Measurements from ENCODE around the gene DENND1A. TPM values are rescaled to one million over a fixed set of nuclear protein-coding genes. Genes with fewer than 3 reads are reported as not detected.

DENND1A gene
- total RNA-seq, 1 donor from 2014 or later: 48.1 TPM

- no peak overlapping the region for H2AFZ ChIP-seq (replicated peaks)
- no peaks in the 10 kb centered on the region for H3K9me3 ChIP-seq (ENCODE audit: low read depth)
- H3F3A ChIP-seq (ENCODE audit: low read depth): peaks cover 15% of the 10 kb centered on the region
- Mint-ChIP-seq H3K9me3 (no peaks in the 10 kb centered on the region), H3K4me3 (no peak overlapping the region), H3K27ac (no peak overlapping the region), H3K36me3 (no peaks in the 10 kb centered on the region), H3K4me1 (peaks cover 62% of the 10 kb centered on the region), H3K27me3 (ENCODE audit: insufficient read depth, low read depth) (no peaks in the 10 kb centered on the region)
- H3K36me3 ChIP-seq: no peaks in the 10 kb centered on the region
- no peak for TF ChIP-seq EZH2 (IDR thresholded peaks at IDR 0.05)
- no peak for TF ChIP-seq EZH2phosphoT487 (IDR thresholded peaks at IDR 0.05)
- TF ChIP-seq CTCF (IDR thresholded peaks at IDR 0.05): no peak
- no peak overlapping the region for H3K9ac ChIP-seq
- no peak overlapping the region for H3K4me2 ChIP-seq
- peaks cover 20% of the 10 kb centered on the region for H3K4me1 ChIP-seq
- H3K4me3 ChIP-seq: no peak overlapping the region
- H3K27ac ChIP-seq: no peak overlapping the region
- H3K79me2 ChIP-seq (ENCODE audit: low read depth): peaks cover 5% of the 10 kb centered on the region
- no peak for DNase-seq (ENCODE audit: low spot score)
- no peaks in the 10 kb centered on the region for H3K27me3 ChIP-seq
- peaks cover 27% of the 10 kb centered on the region for H4K20me1 ChIP-seq (ENCODE audit: low read depth)
Measured at GRCh38 chr9:123772374-123772773, 157.6 kb downstream of the DENND1A start.

DNA sequence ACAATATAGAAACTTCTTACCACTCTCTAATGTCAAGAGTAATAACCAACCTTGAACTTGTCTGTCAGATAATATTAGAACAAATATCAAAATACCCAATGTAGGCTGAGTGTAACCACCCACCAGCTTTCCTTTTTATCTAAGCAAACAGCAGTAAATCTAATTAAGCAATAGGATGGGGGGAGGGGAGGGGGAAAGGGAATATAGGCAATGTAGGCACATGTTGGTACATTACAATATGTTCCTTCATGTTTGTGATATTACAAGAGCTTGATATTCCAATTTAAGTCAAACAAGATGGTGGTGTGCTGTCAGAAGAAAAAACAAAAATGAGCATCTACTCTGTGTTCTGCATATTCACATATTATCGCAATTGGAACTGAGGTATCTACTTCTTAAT is 158.2 kb downstream of the DENND1A start:
- no peaks in the 10 kb centered on the region for H3K9me3 Mint-ChIP-seq
- H3K4me3 ChIP-seq: no peak overlapping the region
- H3K27me3 ChIP-seq: no peaks in the 10 kb centered on the region
- peaks cover 13% of the 10 kb centered on the region for H3K4me1 ChIP-seq
- H3K27ac ChIP-seq: no peak overlapping the region
- H3K4me2 ChIP-seq: no peak overlapping the region
- no peak overlapping the region for H3K9ac ChIP-seq
- peaks cover 56% of the 10 kb centered on the region for H3K4me1 Mint-ChIP-seq
- H3K36me3 ChIP-seq: no peaks in the 10 kb centered on the region
- H3K9me3 ChIP-seq (ENCODE audit: low read depth): no peaks in the 10 kb centered on the region
- peaks cover 5% of the 10 kb centered on the region for H3K79me2 ChIP-seq (ENCODE audit: low read depth)
- DNase-seq (ENCODE audit: low spot score): no peak
- no peak overlapping the region for H3K27ac Mint-ChIP-seq
- H2AFZ ChIP-seq (replicated peaks): no peak overlapping the region
- no peaks in the 10 kb centered on the region for H3K36me3 Mint-ChIP-seq
- H3K4me3 Mint-ChIP-seq: no peak overlapping the region
- H3K27me3 Mint-ChIP-seq (ENCODE audit: insufficient read depth, low read depth): no peaks in the 10 kb centered on the region
- peaks cover 23% of the 10 kb centered on the region for H4K20me1 ChIP-seq (ENCODE audit: low read depth)
- TF ChIP-seq CTCF (IDR thresholded peaks at IDR 0.05): no peak
- peaks cover 12% of the 10 kb centered on the region for H3F3A ChIP-seq (ENCODE audit: low read depth)

- Histone ChIP-seq H3K27ac (no peak overlapping the region), H3K9me3 (ENCODE audit: low read depth) (no peaks in the 10 kb centered on the region), H3F3A (ENCODE audit: low read depth) (no peaks in the 10 kb centered on the region), H3K9ac (no peak overlapping the region), H3K4me2 (no peak overlapping the region), H3K79me2 (ENCODE audit: low read depth) (peaks cover 5% of the 10 kb centered on the region), H3K36me3 (no peaks in the 10 kb centered on the region), H4K20me1 (ENCODE audit: low read depth) (peaks cover 7% of the 10 kb centered on the region), H3K4me3 (no peak overlapping the region), H3K27me3 (no peaks in the 10 kb centered on the region), H2AFZ (replicated peaks) (no peak overlapping the region), H3K4me1 (peaks cover 6% of the 10 kb centered on the region)
- peaks cover 40% of the 10 kb centered on the region for H3K4me1 Mint-ChIP-seq
- TF ChIP-seq EZH2phosphoT487 (IDR thresholded peaks at IDR 0.05) (no peak), EZH2 (IDR thresholded peaks at IDR 0.05) (no peak), CTCF (IDR thresholded peaks at IDR 0.05) (no peak)
- no peaks in the 10 kb centered on the region for H3K27me3 Mint-ChIP-seq (ENCODE audit: insufficient read depth, low read depth)
- H3K9me3 Mint-ChIP-seq: no peaks in the 10 kb centered on the region
- H3K36me3 Mint-ChIP-seq: no peaks in the 10 kb centered on the region
- H3K27ac Mint-ChIP-seq: no peak overlapping the region
- H3K4me3 Mint-ChIP-seq: no peak overlapping the region
- peak; percentile 16 for DNase-seq (ENCODE audit: low spot score)
Measured at GRCh38 chr9:123769719-123770118, 160.2 kb downstream of the DENND1A start.
